OCI-LY1 (cell line): ENCODE measurements around the gene TK1.

Experiments used
- H2AFZ ChIP-seq: fragments of 200-600 bp; sonication (generic), shearing (Covaris generic); 2 replicates; pipeline ENCODE4 v1.6.0; 2014; ENCODE audit warnings: antibody characterized with exemption, mild to moderate bottlenecking, low read length
- H3F3A ChIP-seq: fragments of 200-600 bp; sonication (generic), shearing (Covaris generic); 2 replicates; pipeline ENCODE4 v1.6.0; 2014; ENCODE audit warnings: mild to moderate bottlenecking, antibody characterized with exemption, low read length, moderate library complexity; ENCODE audit not compliant: insufficient read depth
- H3K27ac ChIP-seq: fragments of 200-600 bp; sonication (generic); 2 replicates; pipeline ENCODE4 v1.5.1; 2014; ENCODE audit warnings: low read length, mixed run types, mild to moderate bottlenecking, low read depth; ENCODE audit not compliant: poor library complexity, severe bottlenecking
- H3K27me3 ChIP-seq: fragments of 200-600 bp; sonication (generic); 2 replicates; pipeline ENCODE4 v1.6.0; 2014; ENCODE audit warnings: antibody characterized with exemption, mild to moderate bottlenecking, low read length, moderate library complexity; ENCODE audit not compliant: insufficient read depth
- H3K36me3 ChIP-seq: fragments of 200-600 bp; sonication (generic); 2 replicates; pipeline ENCODE4 v1.6.1; 2014; ENCODE audit warnings: mild to moderate bottlenecking, antibody characterized with exemption, low read length, moderate library complexity, mixed read lengths; ENCODE audit not compliant: insufficient read depth
- H3K4me1 ChIP-seq: fragments of 200-600 bp; sonication (generic); 2 replicates; pipeline ENCODE4 v1.5.1; 2014; ENCODE audit warnings: mild to moderate bottlenecking, low read length, moderate library complexity; ENCODE audit not compliant: insufficient read depth, severe bottlenecking
- H3K4me2 ChIP-seq: fragments of 200-600 bp; sonication (generic), shearing (Covaris generic); 2 replicates; pipeline ENCODE4 v1.6.1; 2014; ENCODE audit warnings: low read length
- H3K4me3 ChIP-seq: fragments of 200-600 bp; sonication (generic); 2 replicates; pipeline ENCODE4 v1.5.1; 2014; ENCODE audit warnings: low read length, low read depth, mild to moderate bottlenecking, mixed read lengths; ENCODE audit not compliant: poor library complexity, severe bottlenecking
- H3K79me2 ChIP-seq: fragments of 200-600 bp; shearing (Covaris generic); 2 replicates; pipeline ENCODE4 v1.6.1; 2016; ENCODE audit warnings: mixed run types, low read length, mixed read lengths; ENCODE audit not compliant: insufficient read depth
- H3K9ac ChIP-seq: fragments of 200-600 bp; sonication (generic), shearing (Covaris generic); 2 replicates; pipeline ENCODE4 v1.6.1; 2014; ENCODE audit warnings: mild to moderate bottlenecking, low read length, mixed read lengths
- H3K9me2 ChIP-seq: fragments of 200-600 bp; sonication (generic), shearing (Covaris generic); 2 replicates; pipeline ENCODE4 v1.6.1; 2014; ENCODE audit warnings: low read depth, mild to moderate bottlenecking, low read length, mixed read lengths
- H3K9me3 ChIP-seq: fragments of 200-600 bp; shearing (Covaris generic); 2 replicates; pipeline ENCODE4 v1.6.1; 2014; ENCODE audit warnings: low read length, mixed read lengths
- H4K20me1 ChIP-seq: fragments of 200-600 bp; sonication (generic), shearing (Covaris generic); 2 replicates; pipeline ENCODE4 v1.6.0; 2016; ENCODE audit warnings: mild to moderate bottlenecking, low read length; ENCODE audit not compliant: insufficient read depth
- EZH2 ChIP-seq: fragments of 200-600 bp; sonication (generic), shearing (Covaris generic); IDR thresholded peaks from 2 replicates; pipeline ENCODE4 v1.8.0; 2017; ENCODE audit warnings: borderline replicate concordance, mixed run types, mild to moderate bottlenecking, antibody characterized with exemption, low read length, moderate library complexity, mixed read lengths
- TF ChIP-seq, protein P1 (sequence below): fragments of 200-600 bp; sonication (generic), shearing (Covaris generic); IDR thresholded peaks from 2 replicates; pipeline ENCODE4 v1.5.1; 2017; ENCODE audit warnings: mild to moderate bottlenecking, antibody characterized with exemption, low read length, moderate library complexity, mixed read lengths

Gene TK1

DNA sequence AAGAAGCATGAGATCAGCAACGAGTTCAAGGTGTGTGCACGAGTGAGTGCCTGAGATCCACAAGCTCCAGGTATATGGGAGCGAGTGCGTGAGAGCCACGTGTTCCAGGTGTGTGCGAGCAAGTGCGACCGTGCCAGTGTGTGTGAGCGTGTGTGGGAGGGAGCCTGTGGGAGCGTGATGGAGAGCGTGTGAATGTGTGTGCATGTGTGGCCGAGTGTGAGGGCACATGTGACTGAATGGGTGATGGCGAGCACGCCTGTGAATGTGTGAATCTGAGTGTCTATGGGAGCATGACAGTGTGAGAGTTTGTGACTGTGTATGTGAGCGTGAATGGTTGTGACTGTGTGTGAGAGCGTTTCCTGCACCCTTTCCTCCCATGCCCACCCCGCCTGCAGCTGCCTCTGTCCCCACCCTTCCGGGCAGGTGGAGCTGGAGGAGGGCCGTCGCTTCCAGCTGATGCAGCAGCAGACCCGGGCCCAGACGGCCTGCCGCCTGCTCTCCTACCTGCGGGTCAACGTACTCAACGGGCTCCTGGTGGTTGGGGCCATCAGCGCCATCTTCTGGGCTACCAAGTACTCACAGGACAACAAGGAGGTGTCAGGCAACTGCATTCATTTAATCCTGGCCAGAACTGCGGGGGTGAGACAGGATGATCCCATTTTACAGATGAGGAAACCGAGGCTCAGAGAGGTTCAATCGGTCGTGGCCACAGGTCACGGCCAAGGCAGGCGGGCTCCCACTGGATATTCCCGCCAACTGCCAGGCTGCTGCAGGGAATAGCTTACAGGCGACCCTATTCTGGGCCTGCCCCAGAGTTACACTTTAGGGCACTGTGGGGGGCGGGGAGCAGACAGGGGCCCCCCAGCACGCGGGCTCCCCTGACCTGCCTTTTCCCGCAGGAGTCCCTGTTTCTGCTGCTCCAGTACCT, 52.6 kb downstream of the TK1 start:
- no peaks in the 10 kb centered on the region for H3F3A ChIP-seq
- H3K9me3 ChIP-seq, result no peaks in the 10 kb centered on the region
- peak overlapping the region; percentile 92 for H3K27ac ChIP-seq
- no peaks in the 10 kb centered on the region for H4K20me1 ChIP-seq
- no peak overlapping the region for H2AFZ ChIP-seq
- peak overlapping the region; percentile 3 for H3K4me3 ChIP-seq
- no peaks in the 10 kb centered on the region for H3K79me2 ChIP-seq
- TF ChIP-seq EZH2, result no peak
- TF ChIP-seq, protein P1, sequence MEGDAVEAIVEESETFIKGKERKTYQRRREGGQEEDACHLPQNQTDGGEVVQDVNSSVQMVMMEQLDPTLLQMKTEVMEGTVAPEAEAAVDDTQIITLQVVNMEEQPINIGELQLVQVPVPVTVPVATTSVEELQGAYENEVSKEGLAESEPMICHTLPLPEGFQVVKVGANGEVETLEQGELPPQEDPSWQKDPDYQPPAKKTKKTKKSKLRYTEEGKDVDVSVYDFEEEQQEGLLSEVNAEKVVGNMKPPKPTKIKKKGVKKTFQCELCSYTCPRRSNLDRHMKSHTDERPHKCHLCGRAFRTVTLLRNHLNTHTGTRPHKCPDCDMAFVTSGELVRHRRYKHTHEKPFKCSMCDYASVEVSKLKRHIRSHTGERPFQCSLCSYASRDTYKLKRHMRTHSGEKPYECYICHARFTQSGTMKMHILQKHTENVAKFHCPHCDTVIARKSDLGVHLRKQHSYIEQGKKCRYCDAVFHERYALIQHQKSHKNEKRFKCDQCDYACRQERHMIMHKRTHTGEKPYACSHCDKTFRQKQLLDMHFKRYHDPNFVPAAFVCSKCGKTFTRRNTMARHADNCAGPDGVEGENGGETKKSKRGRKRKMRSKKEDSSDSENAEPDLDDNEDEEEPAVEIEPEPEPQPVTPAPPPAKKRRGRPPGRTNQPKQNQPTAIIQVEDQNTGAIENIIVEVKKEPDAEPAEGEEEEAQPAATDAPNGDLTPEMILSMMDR, result peak; percentile 82
- H3K4me1 ChIP-seq, result peaks cover 61% of the 10 kb centered on the region
- H3K36me3 ChIP-seq, result peaks cover 28% of the 10 kb centered on the region
- H3K27me3 ChIP-seq, result no peaks in the 10 kb centered on the region
- H3K9me2 ChIP-seq, result no peaks in the 10 kb centered on the region
- no peak overlapping the region; the same call in 1 of the 2 replicates for H3K9ac ChIP-seq
- peak overlapping the region; percentile 89 for H3K4me2 ChIP-seq

DNA sequence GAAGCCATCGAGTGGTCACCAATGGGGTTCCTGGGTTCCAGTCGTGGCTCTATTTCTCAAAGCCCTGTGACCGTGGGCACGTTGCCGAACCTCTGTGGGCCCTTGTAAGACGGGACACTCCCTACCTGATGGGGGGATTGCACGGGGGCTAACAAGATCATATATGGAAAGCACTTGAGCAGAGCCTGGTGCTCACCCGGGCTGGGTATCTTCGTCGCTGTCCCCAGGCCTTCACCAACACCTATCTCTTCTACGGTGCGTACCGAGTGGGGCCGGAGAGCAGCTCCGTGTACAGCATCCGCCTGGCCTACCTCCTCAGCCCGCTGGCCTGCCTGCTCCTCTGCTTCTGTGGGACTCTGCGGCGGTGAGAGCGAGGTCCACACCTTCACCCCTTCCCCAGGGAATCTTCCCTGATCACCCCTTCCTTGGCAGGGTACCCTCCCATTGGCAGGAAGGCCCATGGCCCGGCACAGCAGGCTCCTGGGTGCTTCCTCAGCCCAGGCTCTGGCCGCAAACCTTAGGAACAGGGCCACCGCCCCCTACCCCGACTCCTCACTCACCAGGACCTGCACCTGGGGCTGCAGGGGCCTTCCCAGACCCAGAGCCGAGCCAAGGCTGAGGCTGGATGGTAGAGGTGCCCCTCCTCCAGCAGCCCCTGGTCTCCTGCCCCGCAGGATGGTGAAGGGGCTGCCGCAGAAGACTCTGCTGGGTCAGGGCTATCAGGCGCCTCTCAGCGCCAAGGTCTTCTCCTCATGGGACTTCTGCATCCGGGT, 53.5 kb downstream of the TK1 start:
- peaks cover 66% of the 10 kb centered on the region for H3K4me1 ChIP-seq

DNA sequence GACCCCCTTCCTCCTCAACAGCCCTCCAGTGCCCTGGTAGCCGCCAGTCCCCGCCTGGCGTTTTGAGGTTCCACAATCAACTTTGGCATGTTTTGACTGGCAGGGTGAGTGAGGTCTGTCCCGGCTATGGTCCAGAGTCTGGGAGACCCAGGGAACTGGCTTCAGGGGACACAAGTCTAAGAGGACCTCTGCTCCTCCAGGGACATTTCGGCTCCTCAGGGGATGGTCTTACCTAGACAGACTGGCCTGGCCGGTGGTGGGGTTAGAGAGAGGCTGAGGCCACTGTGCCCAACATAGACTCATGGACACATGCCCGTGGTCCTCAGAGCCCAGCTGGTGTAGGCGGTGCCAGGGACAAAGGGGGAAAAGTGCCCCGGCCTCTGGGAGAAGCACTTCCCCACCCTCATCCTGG, 54.1 kb downstream of the TK1 start:
- Histone ChIP-seq H3K9me2 (no peaks in the 10 kb centered on the region), H3F3A (no peaks in the 10 kb centered on the region), H3K27me3 (no peaks in the 10 kb centered on the region), H3K36me3 (peaks cover 28% of the 10 kb centered on the region), H2AFZ (no peak overlapping the region), H3K9ac (peak overlapping the region; percentile 92; the same call in 1 of the 2 replicates), H3K9me3 (no peaks in the 10 kb centered on the region), H3K4me3 (peak overlapping the region; percentile 72), H3K27ac (peak overlapping the region; percentile 92), H3K79me2 (no peaks in the 10 kb centered on the region), H3K4me1 (peaks cover 68% of the 10 kb centered on the region), H4K20me1 (no peaks in the 10 kb centered on the region), H3K4me2 (peak overlapping the region; percentile 89)
- TF ChIP-seq, protein P1, result no peak
- no peak for TF ChIP-seq EZH2

More for the DNA sequence above, 53.5 kb downstream of the TK1 start:
- Histone ChIP-seq H3K36me3 (peaks cover 28% of the 10 kb centered on the region), H3F3A (no peaks in the 10 kb centered on the region), H3K27me3 (no peaks in the 10 kb centered on the region), H3K4me2 (peak overlapping the region; percentile 89), H4K20me1 (no peaks in the 10 kb centered on the region), H3K9ac (peak overlapping the region; percentile 92; the same call in 1 of the 2 replicates), H3K27ac (peak overlapping the region; percentile 92), H2AFZ (no peak overlapping the region), H3K4me3 (peak overlapping the region; percentile 72), H3K79me2 (no peaks in the 10 kb centered on the region), H3K9me2 (no peaks in the 10 kb centered on the region), H3K9me3 (no peaks in the 10 kb centered on the region)
- TF ChIP-seq, protein P1, result no peak
- no peak for TF ChIP-seq EZH2
